Activated CD4-positive, alpha-beta memory T cell treated with anti-CD3 and anti-CD28 coated beads, Interleukin-2, amount 10 ng/mL, durations not matched to agents 7 days and 5 days (primary cell): ENCODE measurements around the gene SLC38A6. TPM values are rescaled to one million over a fixed set of nuclear protein-coding genes. Genes with fewer than 3 reads are reported as not detected.

ENCODE experiments used
- total RNA-seq, 2 experiments: library from RNA; stranded (reverse); gene quantifications; one replicate each; pipeline ENCODE4 v1.2.3, GENCODE V29; 2021

Gene SLC38A6
- total RNA-seq, 2 experiments from 2014 or later, result 7.5 to 9.4 TPM

Other genes starting within 250 kb of the SLC38A6 start
- 10 to 100 TPM; 37.0 to 40.4 TPM for gene MNAT1, start 246.5 kb upstream of the SLC38A6 start, total RNA-seq
- 1 to 10 TPM; 6.6 to 7.1 TPM for gene TRMT5, start 166 bp upstream of the SLC38A6 start, total RNA-seq